Cerebellar nuclear complex (tissue), 1 donor: ENCODE data around the gene G6PD.
"Not testable (repeated sequence)": the region's sequence is repeated elsewhere in the genome, so short reads cannot be mapped to it uniquely, and the experiment has no call there.

ENCODE experiments used
- DNase-seq, 2 experiments: peaks; one replicate each; lab custom pipeline; 2025; lab: John Stamatoyannopoulos, UW

Gene G6PD

GRCh38 chrX:154546354-154547244 lies at the start of gene G6PD:
Gene G6PD (minus strand): TSS chrX:154546846. CDS start chrX:154546155, 691 bp downstream.
- no peak for DNase-seq

- no peak for DNase-seq
Observed at GRCh38 chrX:154595559-154596249, 49.1 kb upstream of the G6PD start.

GRCh38 chrX:154594491-154594890 lies 47.8 kb upstream of the G6PD start:
- no peak for DNase-seq

GRCh38 chrX:154593201-154593600 lies 46.6 kb upstream of the G6PD start:
- no peak for DNase-seq

- no peak for DNase-seq
Observed at GRCh38 chrX:154592505-154592904, 45.9 kb upstream of the G6PD start.

GRCh38 chrX:154590415-154590814 lies 43.8 kb upstream of the G6PD start:
- DNase-seq = not testable (repeated sequence)

GRCh38 chrX:154584585-154585183 lies 38.0 kb upstream of the G6PD start, which contains the start of gene CTAG1A:
Gene CTAG1A (plus strand): TSS chrX:154585133. CDS start chrX:154585207, 74 bp downstream.
- DNase-seq = not testable (repeated sequence)

GRCh38 chrX:154582994-154583393 lies 36.3 kb upstream of the G6PD start:
- not testable (repeated sequence) for DNase-seq

GRCh38 chrX:154575076-154575475 lies 28.4 kb upstream of the G6PD start:
- not testable (repeated sequence) for DNase-seq

GRCh38 chrX:154573061-154573460 lies 26.4 kb upstream of the G6PD start:
- not testable (repeated sequence) for DNase-seq

- DNase-seq = not testable (repeated sequence)
Observed at GRCh38 chrX:154570361-154570760, 23.7 kb upstream of the G6PD start.

- DNase-seq = not testable (repeated sequence)
Observed at GRCh38 chrX:154562295-154562694, 15.6 kb upstream of the G6PD start.

- DNase-seq = not testable (repeated sequence)
Observed at GRCh38 chrX:154560326-154560725, 13.7 kb upstream of the G6PD start.

GRCh38 chrX:154558896-154559295 lies 12.2 kb upstream of the G6PD start:
- not testable (repeated sequence) for DNase-seq

GRCh38 chrX:154558060-154558690 lies 11.5 kb upstream of the G6PD start:
- not testable (repeated sequence) for DNase-seq

GRCh38 chrX:154552112-154552806 lies 5.6 kb upstream of the G6PD start:
- not testable (repeated sequence) for DNase-seq

GRCh38 chrX:154549766-154550165 lies 3.1 kb upstream of the G6PD start:
- DNase-seq = no peak

- no peak for DNase-seq
Observed at GRCh38 chrX:154548028-154548316, 1.3 kb upstream of the G6PD start.

GRCh38 chrX:154547245-154548027 lies 790 bp upstream of the G6PD start, which contains the start of gene IKBKG:
Gene IKBKG (plus strand): TSS chrX:154547620. CDS start chrX:154552003, 4,383 bp downstream.
- peak in 1 of 2 experiments; percentile 52 for DNase-seq

- DNase-seq = no peak
Observed at GRCh38 chrX:154545673-154546274, 872 bp downstream of the G6PD start.
